Measurements from ENCODE around the gene KIAA0319L. TPM values are rescaled to one million over a fixed set of nuclear protein-coding genes. Genes with fewer than 3 reads are reported as not detected.

Gene KIAA0319L
- total RNA-seq, 4 donors from 2014 or later = 26.3 to 44.8 (median 38.9) TPM

- H3K4me1 ChIP-seq = no peaks in the 10 kb centered on the region
- no peaks in the 10 kb centered on the region for H3K9me3 ChIP-seq
- TF ChIP-seq POLR2AphosphoS5 (IDR thresholded peaks at IDR 0.05) (no peak), CTCF (IDR thresholded peaks at IDR 0.05) (no peak), EP300 (IDR thresholded peaks at IDR 0.05) (no peak)
- no peak overlapping the region for H3K27ac ChIP-seq
- no peaks in the 10 kb centered on the region for H3K27me3 ChIP-seq
- ATAC-seq = no peak
- H3K36me3 ChIP-seq = peaks cover 0 to 27% of the 10 kb centered on the region in 2 donors
- no peak overlapping the region for H3K4me3 ChIP-seq
- WGBS, 2 donors (ENCODE audit: low coverage in 1 of 2) = 64% methylated on average over 7 of the region's 8 CpGs; no CpG with 5 or more reads in 1 of the 2 donors
Observed at GRCh38 chr1:35592991-35593769, 36.0 kb upstream of the KIAA0319L start.

GRCh38 chr1:35591211-35591610 is 34.0 kb upstream of the KIAA0319L start:
- Histone ChIP-seq H3K36me3 (peaks cover 0 to 23% of the 10 kb centered on the region in 2 donors), H3K27me3 (no peaks in the 10 kb centered on the region), H3K27ac (no peak overlapping the region), H3K9me3 (no peaks in the 10 kb centered on the region), H3K4me1 (no peaks in the 10 kb centered on the region), H3K4me3 (no peak overlapping the region)
- TF ChIP-seq POLR2AphosphoS5 (IDR thresholded peaks at IDR 0.05) (no peak), EP300 (IDR thresholded peaks at IDR 0.05) (no peak), POLR2A (IDR thresholded peaks at IDR 0.05) (no peak), CTCF (IDR thresholded peaks at IDR 0.05) (no peak)
- WGBS, 2 donors (ENCODE audit: low coverage in 1 of 2) = 93 to 97% methylated on average over 8 of the region's 8 CpGs
- ATAC-seq = no peak

- Histone ChIP-seq H3K27ac (no peak overlapping the region), H3K27me3 (no peaks in the 10 kb centered on the region), H3K36me3 (peaks cover 0 to 18% of the 10 kb centered on the region in 2 donors), H3K9me3 (no peaks in the 10 kb centered on the region), H3K4me3 (no peak overlapping the region), H3K4me1 (no peaks in the 10 kb centered on the region)
- 77% methylated on average over 13 of the region's 25 CpGs; no CpG with 5 or more reads in 1 of the 2 donors for WGBS, 2 donors (ENCODE audit: low coverage in 1 of 2)
- no peak for TF ChIP-seq CTCF (IDR thresholded peaks at IDR 0.05)
- ATAC-seq = no peak
Observed at GRCh38 chr1:35590476-35591040, 33.4 kb upstream of the KIAA0319L start.

GRCh38 chr1:35589516-35590427 is 32.6 kb upstream of the KIAA0319L start:
- TF ChIP-seq POLR2A (IDR thresholded peaks at IDR 0.05) = no peak
- no peak for TF ChIP-seq POLR2AphosphoS5 (IDR thresholded peaks at IDR 0.05)
- no peak for TF ChIP-seq EP300 (IDR thresholded peaks at IDR 0.05)
- no peak for TF ChIP-seq CTCF (IDR thresholded peaks at IDR 0.05)

More at GRCh38 chr1:35589516-35590427, 32.6 kb upstream of the KIAA0319L start:
- no peak overlapping the region for H3K4me3 ChIP-seq
- no peaks in the 10 kb centered on the region for H3K4me1 ChIP-seq
- no peak for ATAC-seq
- H3K27ac ChIP-seq = no peak overlapping the region
- no peaks in the 10 kb centered on the region for H3K27me3 ChIP-seq
- WGBS, 2 donors (ENCODE audit: low coverage in 1 of 2) = 95 to 96% methylated on average over 5 to 12 of the region's 15 CpGs
- H3K36me3 ChIP-seq = peaks cover 0 to 16% of the 10 kb centered on the region in 2 donors
- no peaks in the 10 kb centered on the region for H3K9me3 ChIP-seq
